ENCODE results near the gene IGF1R.

Gene IGF1R

GRCh38 chr15:98798375-98798893 lies 150.1 kb downstream of the IGF1R start:
- no peak for DNase-seq (ENCODE audit: low read depth)

GRCh38 chr15:98799461-98800390 lies 151.4 kb downstream of the IGF1R start:
- DNase-seq (ENCODE audit: low read depth) = no peak

GRCh38 chr15:98800437-98801233 lies 152.3 kb downstream of the IGF1R start:
- DNase-seq (ENCODE audit: low read depth) = peak; percentile 73

GRCh38 chr15:98801234-98801561 lies 152.9 kb downstream of the IGF1R start:
- no peak for DNase-seq (ENCODE audit: low read depth)

GRCh38 chr15:98802187-98802586 lies 153.8 kb downstream of the IGF1R start:
- DNase-seq (ENCODE audit: low read depth) = no peak

DNA sequence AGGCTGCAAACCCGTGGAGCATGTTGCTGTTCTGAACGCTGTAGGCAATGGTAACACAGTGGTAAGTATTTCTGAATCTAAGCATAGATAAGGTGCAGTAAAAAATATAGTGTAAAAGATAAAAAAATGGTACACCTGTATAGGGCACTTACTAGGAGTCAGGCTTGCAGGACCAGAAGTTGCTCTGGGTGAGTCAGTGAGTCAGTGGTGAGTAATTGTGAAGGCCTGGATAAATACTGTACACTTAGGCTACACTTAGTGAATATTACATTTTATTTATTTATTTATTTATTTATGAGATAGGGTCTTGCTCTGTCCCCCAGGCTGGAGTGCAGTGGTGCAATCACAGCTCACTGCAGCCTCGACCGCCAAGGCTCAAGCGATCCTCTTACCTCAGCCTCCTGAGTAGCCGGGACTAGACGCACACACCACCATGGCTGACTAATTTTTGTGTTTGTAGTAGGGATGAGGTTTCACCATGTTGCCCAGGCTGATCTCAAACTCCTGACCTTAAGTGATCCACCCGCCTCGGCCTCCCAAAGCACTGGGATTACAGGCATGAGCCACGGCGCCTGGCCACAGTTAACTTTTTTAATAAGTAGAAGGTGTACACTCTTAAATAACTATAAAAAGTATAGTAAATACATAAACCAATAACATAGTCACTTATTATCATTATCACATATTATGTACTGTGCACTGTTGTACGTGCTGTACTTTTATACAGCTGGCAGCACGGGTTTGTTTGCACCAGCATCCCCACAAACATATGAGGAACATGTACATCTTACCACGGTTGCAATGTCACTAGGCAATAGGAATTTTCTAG lies 155.1 kb downstream of the IGF1R start:
- DNase-seq (ENCODE audit: low read depth) = no peak

- DNase-seq (ENCODE audit: low read depth) = no peak
Measured at GRCh38 chr15:98804057-98804380, 155.7 kb downstream of the IGF1R start.

DNA sequence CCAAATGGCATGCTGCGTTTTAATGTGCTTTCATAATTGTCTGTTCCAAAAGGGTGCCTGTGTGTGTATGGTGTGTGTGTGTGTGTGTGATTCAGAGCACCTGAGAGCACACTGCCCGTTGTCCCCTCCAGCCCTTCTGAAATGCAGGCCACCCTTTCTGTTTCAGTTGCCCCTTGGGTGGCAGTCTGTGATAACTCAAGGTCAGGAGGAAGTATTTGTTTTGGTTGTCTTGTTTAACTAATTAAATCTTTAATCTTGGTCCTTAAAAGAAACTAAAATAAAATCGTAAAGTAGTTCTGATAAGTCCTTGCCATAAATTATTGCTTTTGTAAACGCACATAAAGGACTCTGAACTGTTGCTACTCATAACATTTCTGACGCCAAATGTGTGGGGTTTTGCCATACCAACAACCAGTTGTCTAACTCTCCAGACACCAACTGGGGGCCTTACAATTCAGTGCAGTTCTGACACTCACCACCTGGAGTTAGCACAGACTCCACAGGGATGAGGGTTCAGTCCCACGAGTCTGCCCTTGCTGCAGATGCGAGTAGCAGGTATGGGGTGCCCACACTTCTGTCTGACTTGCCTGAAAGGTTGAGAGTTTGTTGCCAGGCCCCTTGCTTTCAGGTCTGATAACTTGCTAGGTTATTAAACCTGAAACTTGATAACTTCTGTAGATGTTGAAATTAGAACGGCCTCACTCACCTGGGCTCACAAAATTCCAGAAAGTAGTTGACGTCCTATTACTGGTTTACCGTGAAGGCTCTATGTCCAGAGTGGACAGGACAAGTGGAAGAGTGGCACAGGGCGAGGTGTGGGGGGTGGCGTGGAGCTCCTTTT lies 157.3 kb downstream of the IGF1R start:
- DNase-seq (ENCODE audit: low read depth) = no peak

- no peak for DNase-seq (ENCODE audit: low read depth)
Measured at GRCh38 chr15:98806275-98806895, 158.0 kb downstream of the IGF1R start.

- DNase-seq (ENCODE audit: low read depth) = peak; percentile 69
Measured at GRCh38 chr15:98807262-98807661, 158.9 kb downstream of the IGF1R start.

- no peak for DNase-seq (ENCODE audit: low read depth)
Measured at GRCh38 chr15:98809273-98809672, 160.9 kb downstream of the IGF1R start.

- no peak for DNase-seq (ENCODE audit: low read depth)
Measured at GRCh38 chr15:98812716-98813446, 164.5 kb downstream of the IGF1R start.

DNA sequence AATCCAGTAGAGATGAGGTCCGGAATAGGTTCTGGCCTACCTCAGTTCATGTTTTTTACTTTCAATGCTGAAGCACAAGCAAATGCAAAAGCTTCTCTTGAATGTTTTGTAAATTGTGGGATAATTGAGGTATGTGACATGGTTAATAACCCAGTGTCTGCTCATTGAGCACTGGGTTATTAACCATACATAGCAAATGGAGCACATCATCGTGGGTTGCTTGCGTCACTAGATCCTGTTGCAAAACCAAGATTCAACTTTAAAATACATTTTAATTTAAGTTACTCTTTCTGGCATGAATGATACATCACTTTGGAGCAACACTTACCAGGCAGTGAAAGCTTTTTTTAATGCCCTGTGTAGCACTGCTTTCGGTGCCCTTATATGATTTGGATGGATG lies 165.6 kb downstream of the IGF1R start:
- no peak for DNase-seq (ENCODE audit: low read depth)

DNA sequence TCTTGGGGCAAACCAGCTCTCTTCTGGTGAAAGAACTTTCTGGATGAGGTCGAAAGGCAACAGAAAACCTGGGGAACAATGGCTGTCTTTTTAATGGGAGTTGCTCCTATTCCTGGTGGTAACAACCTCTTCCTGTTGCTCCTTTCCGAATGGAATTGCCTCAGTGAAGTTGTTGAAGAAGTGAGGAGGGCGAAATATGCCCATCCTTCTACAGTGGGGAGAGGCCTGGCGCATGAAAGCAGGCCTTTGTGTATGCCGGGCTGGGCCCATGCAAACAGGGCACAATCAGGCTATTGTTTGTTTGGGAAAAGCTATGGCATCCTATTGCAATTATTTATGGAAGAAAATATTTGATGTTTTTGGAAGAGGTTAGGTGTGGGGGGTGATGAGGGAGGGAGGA lies 166.9 kb downstream of the IGF1R start:
- no peak for DNase-seq (ENCODE audit: low read depth)

DNA sequence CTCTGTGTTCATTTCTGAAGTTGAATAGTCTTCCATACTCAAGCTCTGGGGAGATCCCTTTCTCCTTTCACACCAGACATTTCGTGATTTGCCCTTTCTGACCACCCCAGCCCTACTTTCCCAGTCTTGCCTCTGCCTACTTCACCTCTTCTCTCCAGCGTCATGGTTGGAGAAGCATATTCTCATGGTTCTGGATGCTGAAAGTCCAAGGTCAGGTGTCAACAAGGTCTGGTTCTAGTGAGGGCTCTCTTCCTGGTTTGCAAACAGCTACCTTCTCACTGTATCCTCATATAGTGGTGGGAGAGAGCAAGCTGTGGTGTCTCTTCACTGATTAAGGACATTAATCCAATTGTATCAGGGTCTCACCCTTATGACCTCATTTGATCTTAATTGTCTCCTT lies 169.4 kb downstream of the IGF1R start:
- no peak for DNase-seq (ENCODE audit: low read depth)

GRCh38 chr15:98823012-98823458 lies 174.7 kb downstream of the IGF1R start:
- DNase-seq (ENCODE audit: low read depth) = peak; percentile 69

DNA sequence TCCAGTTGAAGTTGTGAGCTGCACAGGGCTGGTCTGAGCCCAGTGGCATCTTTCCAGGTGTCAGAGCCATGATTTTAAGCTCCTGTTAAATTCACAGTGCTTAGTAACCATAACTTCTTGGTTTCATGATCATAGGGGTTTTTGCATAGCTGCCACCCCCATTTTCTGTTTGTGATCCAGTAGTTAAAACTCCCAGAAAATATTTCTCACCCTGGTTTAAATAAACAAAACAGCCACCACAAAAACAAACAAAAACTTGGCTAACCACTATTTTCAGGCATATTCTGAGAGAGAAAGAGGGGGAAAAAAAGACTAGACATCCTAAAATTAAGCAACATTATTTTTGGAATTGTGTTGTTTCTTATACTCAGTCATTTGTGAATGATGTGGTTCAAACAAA lies 175.3 kb downstream of the IGF1R start:
- DNase-seq (ENCODE audit: low read depth) = no peak

DNA sequence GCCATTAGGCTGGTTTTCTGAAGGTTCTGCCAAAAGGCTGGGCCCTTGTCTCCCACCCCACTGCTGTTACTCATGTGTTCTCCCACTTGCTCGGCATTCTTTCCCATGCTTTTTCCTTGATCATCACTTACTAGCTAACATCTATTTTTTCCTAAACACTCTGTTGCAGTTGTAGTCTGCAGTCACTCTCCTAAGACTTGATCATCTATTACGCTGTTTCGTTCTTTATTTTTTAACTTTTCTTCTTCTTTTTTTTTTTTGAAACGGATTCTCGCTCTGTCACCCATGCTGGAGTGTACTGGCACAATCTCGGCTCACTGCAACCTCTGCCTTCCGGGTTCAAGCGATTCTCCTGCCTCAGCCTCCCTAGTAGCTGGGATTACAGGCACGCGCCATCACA lies 176.3 kb downstream of the IGF1R start:
- DNase-seq (ENCODE audit: low read depth) = no peak

- no peak for DNase-seq (ENCODE audit: low read depth)
Measured at GRCh38 chr15:98826658-98827057, 178.3 kb downstream of the IGF1R start.

DNA sequence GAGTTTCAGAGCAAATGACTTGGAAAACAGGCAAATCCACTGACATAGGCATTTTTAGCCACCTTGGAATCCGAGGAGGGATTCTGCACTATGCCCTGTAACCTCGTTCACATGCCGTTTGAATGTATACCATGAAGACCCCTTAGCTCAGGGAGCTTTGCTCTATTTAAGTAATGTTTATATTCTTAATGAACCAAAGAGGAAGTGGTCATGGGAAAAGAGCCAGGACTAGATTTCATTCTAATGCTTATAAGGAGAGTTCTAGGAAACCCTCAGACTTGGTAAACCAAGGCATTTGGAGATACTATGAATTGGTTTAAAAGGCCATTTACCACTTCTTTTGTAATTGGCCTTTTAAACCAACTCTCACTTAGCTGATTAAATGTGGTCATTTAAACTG lies 178.9 kb downstream of the IGF1R start:
- DNase-seq (ENCODE audit: low read depth) = no peak
